Liver (tissue), 3 donors: Measurements from ENCODE around the gene FAT1.

Experiments used
- CTCF ChIP-seq: fragments of 150-350 bp; IDR thresholded peaks from 2 replicates; pipeline ENCODE4 v1.5.1; 2017; ENCODE audit warnings: improper control_type of control experiment, low read depth, low read length; ENCODE audit not compliant: missing input control
- EGR1 ChIP-seq, 2 donors: IDR thresholded peaks; 2 replicates each; pipeline ENCODE4 v1.6.1; 2016 to 2018; ENCODE audit warnings: antibody characterized with exemption in 2 of 2, low read depth in 2 of 2
- HNF4A ChIP-seq, 2 donors: conservative IDR thresholded peaks; 2 replicates each; pipeline ENCODE4 v1.6.1; 2016; ENCODE audit warnings: antibody characterized with exemption in 2 of 2, mild to moderate bottlenecking in 2 of 2
- donor health status: healthy.
- donor health status: healthy.

DNA sequence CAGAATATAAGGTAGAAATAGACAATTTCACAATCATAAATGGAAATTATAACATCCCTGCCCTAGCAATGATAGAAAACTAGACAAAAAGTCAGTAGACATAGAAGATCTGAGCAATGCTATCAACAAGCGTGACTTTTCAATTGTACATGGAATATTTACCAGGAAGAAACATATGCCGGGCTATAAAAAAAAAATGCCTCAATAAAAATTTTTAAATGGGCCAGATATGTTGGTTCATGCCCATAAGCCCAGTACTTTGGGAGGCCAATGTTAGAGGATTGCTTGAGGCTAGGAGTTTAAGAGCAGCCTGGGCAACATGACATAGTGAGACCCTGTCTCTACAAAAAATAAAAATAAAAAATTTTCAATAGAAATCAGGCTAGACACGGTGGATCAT lies 163.0 kb downstream of the FAT1 start:
- no peak for TF ChIP-seq EGR1 (IDR thresholded peaks at IDR 0.05; ENCODE audit: low read depth in 2 of 2)
- TF ChIP-seq HNF4A (conservative IDR thresholded peaks at IDR 0.05), result no peak
- TF ChIP-seq CTCF, result no peak
